ENCODE results near the gene FAM240B.
A peak's percentile ranks its signal among the peaks of the same experiment; 100 is the strongest.

The FAM240B gene

DNA sequence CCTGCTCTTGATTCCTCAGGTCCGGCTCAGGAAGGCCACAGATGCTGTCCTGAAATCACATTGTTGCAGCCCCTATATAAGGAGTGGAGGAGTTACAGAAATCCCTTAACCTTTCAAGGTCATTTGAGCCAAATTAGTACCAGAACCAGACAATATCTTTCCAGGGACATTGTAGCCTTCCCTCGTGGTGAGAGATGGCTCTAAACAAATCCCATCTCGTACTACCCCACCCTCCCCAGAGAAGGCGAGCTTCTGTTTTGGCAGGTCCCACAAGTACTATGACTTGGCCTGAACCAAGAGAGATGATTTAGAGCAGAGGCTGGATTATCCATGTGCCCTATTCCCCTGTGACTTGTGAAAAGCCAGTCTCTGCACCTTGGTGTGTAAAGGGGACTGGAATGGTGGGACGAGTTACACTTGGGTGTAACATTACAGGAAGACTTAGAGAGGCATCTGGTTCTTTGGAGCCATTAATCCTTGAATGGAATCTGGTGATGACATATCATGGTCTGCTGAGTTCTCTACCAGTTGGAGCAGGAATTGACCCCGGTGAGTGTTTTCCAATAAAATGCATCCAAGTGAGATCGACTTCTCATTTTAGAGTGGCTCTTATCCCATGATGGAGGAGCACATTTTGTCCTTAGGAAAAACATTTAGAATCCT, at the start of gene FAM240B:
FAM240B (minus strand) TSS at position 51 of the 663 bp plus-strand sequence. CDS start 16,134 bp downstream, outside the sequence.
- DNase-seq: no peak
- in situ Hi-C loops (cut with MboI; ENCODE audit: low pct_unique_long_range_greater_than_20kb, low sequenced_read_pairs): no loop called here

DNA sequence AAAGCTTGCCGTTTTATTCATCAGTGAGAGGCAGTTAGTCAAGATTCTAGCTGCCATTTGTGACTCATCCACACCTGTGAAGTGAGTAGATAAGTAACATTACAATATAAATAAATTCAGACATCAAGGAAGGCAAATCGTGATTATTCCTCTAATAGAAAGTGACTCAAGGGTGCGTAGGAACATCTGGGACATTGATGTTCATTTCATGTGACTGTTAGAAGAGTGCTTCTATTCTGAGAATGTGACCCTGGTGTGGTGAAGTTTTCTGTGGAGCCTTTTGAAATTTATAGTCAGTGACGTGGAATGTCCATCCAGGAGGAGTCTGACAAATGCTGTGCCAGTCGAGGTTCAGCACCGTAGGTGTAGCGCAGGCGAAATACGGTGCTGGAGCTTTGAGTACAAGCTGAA, 48.4 kb upstream of the FAM240B start:
- in situ Hi-C loops (cut with MboI; ENCODE audit: low pct_unique_long_range_greater_than_20kb, low sequenced_read_pairs): no loop called here
- no peak for DNase-seq

DNA sequence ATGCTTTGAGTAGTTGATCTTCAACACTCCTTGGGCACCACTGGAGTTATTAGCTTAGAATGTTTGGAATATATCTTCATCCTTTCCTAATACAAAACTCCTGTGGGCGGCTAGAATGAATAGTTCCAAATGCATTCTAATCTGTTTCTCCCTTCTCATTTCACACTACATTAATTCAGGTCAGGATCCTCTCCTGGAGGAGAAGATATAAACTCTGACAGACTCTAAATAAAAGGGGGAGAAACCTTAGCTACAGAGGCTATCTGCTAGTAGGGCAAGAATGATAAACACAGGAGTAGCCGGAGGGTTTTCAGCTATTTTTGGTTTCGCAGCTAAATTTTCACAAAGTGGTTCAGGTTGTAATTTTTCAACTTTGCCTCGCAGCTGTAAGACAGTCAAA, 45.2 kb upstream of the FAM240B start:
- in situ Hi-C loops (cut with MboI; ENCODE audit: low pct_unique_long_range_greater_than_20kb, low sequenced_read_pairs): no loop called here
- DNase-seq: no peak

DNA sequence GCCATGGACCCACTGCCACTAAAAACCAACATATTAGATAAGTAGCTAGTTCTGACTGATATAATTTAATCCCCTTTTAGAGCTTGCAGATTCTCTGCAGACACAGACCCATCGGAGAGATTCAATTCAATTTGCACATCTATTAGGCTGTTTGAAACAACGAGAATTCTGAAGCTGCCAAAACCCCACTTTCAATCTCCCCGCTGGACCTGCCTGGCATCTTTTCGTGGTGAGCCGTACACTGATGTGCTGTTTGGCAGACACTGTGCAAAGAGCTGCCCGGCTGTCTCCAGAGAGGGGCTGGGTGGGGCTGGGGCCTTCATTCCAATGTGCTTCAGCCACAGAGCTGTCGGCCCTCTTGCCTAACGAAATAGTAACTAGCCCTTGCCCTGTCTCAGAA, 42.1 kb upstream of the FAM240B start:
- no peak for DNase-seq
- in situ Hi-C loops (cut with MboI; ENCODE audit: low pct_unique_long_range_greater_than_20kb, low sequenced_read_pairs): no loop called here

DNA sequence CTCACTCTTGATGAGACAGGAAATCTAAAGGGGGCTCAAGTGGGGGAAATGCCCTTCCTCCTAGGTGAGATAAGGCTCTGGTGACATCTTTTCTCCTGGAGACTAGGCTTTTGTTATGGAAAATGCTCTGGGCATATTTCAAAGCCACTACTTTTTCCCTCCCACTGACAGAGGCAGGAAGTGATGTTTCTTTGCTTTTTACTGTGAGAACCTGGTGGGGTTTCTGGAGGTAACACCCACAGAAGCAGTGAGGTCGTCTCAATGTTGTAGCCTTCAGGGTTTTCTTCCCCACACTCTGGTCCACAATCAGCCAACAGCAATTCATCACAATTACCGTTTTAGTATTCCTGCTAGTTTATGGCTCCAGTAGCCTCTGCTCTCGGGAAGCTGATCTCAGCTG, 41.4 kb upstream of the FAM240B start:
- in situ Hi-C loops (cut with MboI; ENCODE audit: low pct_unique_long_range_greater_than_20kb, low sequenced_read_pairs): no loop called here
- DNase-seq: no peak

DNA sequence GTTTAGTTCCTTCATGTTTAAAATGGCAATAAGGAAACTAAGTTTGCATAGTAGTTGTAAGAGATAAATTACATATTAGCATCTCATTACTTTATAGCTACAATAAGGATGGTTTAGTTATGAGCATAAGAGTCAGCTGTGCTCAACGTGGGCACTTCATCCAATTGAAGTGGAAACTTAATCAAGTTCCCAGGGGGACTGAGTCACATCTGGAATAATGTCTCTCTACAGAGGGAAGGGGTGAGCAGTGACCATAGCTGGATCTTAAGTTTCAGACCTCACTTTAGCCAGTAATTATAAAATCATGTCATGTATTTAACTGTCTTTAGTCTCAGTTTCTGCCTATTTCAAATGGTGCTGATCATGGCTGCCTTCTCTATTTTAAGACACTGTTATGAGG, 36.8 kb upstream of the FAM240B start:
- no peak for DNase-seq

DNA sequence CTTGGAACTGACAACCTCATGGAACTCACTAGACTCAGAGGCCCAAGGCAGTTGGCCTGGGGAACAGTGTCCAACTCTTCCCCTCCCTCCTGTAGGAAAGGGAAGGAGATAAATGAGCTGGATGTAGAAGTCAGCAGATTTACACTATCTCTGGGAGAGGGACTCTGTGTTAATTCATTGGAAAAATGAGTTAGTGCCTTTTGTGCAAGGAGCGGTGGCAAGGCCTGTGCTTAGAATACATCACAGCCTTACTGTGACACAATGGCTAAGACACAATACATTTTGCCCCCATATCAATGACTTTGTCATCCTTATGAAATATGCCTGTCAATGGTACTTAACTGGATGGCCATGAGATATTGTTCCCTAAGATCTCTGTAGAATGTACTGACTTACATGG, 28.0 kb upstream of the FAM240B start:
- in situ Hi-C loops (cut with MboI; ENCODE audit: low pct_unique_long_range_greater_than_20kb, low sequenced_read_pairs): no loop called here
- DNase-seq: no peak

More for the DNA sequence above, 36.8 kb upstream of the FAM240B start:
- in situ Hi-C loops (cut with MboI; ENCODE audit: low pct_unique_long_range_greater_than_20kb, low sequenced_read_pairs): no loop called here

DNA sequence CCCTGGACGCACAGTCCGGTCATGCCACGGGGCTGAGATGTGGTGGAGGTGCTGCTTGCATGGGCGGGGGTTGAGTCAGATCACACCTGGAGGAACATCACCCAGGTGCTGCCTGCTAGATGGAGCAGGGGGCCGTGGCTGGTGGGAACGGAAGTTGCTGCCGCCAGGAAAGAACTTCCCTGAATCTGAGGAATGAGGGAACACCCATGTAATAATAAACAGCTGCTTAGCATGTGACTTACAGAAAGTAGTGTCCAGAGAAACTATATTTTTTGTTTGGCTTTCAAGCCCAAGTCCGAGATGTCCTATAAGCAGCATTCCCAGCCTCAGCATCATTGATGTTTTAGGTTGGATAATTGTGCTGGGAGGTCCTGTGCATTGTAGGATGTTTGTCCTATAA, 27.1 kb upstream of the FAM240B start:
- in situ Hi-C loops (cut with MboI; ENCODE audit: low pct_unique_long_range_greater_than_20kb, low sequenced_read_pairs): no loop called here
- DNase-seq: no peak

DNA sequence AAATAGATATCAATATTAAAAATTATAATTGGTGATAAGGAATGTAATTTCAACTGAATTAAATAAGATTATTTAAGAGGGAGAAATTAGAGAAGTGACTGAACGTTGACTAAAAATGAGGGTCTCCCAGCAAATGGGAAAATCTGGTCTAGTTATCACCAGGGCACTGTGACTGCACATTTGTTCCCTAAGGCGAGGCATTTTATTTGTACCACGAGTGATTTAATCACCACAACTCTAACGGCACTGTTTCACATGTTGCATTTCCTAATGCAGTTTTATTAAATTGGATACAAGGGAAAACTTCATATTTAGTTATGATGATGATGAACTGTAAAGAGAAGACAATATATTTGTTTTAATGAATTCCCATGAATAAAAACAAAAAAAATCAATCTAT, 26.4 kb upstream of the FAM240B start:
- in situ Hi-C loops (cut with MboI; ENCODE audit: low pct_unique_long_range_greater_than_20kb, low sequenced_read_pairs): no loop called here
- no peak for DNase-seq

DNA sequence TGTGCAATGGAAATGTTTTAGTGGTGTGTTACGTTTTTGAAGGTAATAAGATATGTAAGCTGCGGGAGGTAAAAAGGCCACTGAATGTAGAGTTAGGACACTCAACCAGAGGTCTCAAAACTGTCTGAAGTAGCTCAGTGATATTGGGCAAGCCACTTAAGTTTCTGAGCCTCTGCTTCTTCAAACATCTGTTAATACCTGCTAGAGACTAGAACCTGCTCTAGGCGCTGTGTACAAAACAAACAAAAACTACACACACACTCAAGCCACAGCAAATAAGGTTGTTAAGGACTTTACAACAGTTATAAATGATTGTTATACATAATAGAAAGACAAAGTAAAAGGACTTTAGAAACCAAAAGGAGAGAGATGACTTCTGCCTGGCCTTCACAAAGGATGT, 24.6 kb upstream of the FAM240B start:
- no peak for DNase-seq
- in situ Hi-C loops (cut with MboI; ENCODE audit: low pct_unique_long_range_greater_than_20kb, low sequenced_read_pairs): no loop called here

DNA sequence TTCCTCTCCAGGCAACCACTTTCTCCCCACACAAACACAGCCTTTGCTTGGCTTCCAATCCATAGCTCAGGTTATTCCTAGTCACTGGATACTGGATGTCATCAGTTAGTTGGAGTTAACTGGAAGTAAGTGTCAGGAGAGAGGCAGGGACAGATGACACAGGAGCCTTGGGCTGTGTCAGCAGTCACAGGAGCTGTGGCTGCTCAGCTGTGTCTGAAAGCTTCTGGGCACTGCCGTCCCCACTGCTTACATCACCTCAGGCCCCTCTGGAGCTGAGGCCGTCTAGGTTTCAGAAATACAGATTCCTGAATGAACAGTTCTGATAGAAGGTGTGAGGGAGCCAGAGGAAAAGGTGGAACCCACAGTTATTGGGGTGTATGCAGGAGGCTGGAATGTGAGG, 17.3 kb upstream of the FAM240B start:
- in situ Hi-C loops (cut with MboI; ENCODE audit: low pct_unique_long_range_greater_than_20kb, low sequenced_read_pairs): no loop called here
- DNase-seq: no peak

DNA sequence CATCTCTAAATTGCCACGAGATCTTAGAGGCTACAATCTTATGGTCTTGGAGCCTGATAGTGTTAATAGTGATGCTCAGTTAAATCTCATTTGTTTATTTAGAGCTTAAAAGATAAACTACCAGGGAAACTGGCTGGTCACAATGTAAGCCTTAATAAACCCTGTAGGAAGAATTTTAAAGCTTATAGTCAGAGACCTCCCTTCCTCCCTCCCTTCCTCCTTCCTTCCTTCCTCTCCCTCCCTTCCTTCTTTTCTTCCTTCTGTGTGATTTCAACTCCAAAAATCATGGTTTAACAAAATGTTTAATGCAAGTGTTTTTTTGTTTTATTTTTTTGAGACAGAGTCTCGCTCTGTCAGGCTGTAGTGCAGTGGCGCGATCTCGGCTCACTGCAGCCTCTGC, 14.9 kb upstream of the FAM240B start:
- in situ Hi-C loops (cut with MboI; ENCODE audit: low pct_unique_long_range_greater_than_20kb, low sequenced_read_pairs): no loop called here
- no peak for DNase-seq

DNA sequence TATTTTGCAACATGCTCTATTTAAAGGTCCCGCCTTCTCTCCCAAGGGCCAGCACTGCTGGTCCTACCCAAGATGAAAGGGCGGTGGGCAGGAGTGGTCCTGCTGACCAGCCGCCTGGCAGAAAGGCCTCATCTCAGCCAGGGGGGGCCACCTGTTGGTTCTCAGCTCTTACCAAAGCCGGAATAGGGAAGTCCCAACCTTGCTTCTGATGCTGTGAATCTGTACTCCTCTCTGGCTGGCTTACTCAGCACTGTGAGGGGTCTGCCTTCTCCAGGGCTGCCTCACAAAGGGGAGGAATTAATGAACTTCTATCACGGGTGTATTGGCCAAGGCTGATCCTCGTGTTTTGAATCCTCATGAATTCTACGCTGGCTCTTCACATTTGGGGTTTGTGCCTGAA, 13.6 kb upstream of the FAM240B start:
- DNase-seq: no peak
- in situ Hi-C loops (cut with MboI; ENCODE audit: low pct_unique_long_range_greater_than_20kb, low sequenced_read_pairs): no loop called here

DNA sequence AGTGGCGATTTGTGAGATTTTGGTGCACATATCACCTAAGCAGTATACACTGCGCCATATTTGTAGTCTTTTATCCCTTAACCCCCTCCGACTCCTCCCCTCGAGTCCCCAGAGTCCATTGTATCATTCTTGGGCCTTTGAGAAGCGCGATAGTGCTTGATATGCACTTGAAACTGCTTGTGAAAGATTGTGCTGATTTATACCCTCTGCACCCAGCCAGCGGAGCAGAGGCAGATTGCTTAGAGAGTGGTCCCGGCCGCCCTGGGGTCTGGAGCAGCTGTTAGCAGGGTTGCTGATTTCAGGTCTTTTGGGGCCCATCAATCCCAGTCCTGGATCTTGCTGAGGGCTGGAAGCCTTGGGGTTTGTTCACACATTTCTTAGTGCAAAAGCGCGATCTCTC, 13.0 kb upstream of the FAM240B start:
- no peak for DNase-seq
- in situ Hi-C loops (cut with MboI; ENCODE audit: low pct_unique_long_range_greater_than_20kb, low sequenced_read_pairs): no loop called here

DNA sequence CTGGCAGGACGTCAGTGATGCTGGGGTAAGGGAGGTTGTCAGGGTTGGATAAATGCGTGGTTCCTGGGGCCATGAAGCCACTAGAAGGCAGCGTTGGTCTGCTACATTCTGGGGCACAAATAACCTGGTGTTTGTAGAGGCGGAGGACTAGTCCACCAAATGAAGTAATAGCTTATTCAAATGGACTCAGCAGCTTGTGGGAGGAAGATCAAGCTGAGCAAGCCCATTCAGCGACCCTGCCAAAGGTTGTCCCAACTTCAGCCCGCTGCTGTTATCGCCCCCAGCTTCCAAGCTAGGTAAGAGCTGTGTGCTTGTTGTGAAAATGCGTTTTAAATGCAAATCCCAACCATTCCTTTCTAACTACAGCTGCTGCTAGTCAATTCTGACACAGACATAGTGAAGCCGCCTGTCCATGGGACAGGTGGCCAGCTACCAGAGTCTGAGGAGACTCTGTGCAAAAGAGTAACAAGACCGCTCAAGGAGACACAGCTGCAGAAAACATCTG, 7.6 kb upstream of the FAM240B start:
- in situ Hi-C loops (cut with MboI; ENCODE audit: low pct_unique_long_range_greater_than_20kb, low sequenced_read_pairs): no loop called here
- no peak for DNase-seq

DNA sequence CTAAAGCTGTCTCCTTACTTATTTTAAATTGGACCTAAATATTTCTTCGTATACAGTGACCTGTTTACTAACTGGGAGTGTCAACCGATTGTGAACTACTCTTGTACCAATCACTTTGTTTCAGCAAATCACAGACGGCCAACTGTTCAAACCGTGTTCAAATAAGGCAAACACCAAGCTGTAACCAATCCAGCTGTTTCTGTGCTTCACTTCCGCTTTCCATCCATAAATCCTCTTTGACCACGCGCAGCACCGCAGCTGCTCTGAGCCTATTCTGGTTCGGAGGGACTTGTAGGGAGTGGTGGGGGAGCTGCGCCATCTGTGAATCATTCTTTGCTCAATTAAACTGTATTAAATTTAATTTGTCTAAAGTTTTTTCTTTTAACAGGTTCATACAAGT, 4.8 kb upstream of the FAM240B start:
- in situ Hi-C loops (cut with MboI; ENCODE audit: low pct_unique_long_range_greater_than_20kb, low sequenced_read_pairs): no loop called here

DNA sequence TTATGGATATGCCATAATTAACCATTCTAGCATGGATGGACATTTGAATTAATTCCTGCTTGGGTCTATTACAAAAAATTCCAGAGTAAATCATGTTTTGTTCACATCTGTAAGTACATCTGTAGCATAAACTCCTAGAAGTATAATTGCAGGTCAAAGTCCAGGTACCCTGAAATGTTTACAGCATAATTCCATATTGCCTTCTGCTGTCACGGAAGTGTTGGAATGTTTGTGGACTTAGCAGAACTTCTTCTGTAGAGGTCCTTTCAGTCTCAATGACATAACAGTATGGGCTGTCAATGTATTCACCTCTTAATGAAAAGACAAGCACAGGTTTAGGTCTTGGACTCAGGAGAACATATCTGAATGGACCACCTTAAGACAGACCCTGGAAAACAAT, 1.8 kb downstream of the FAM240B start:
- no peak for DNase-seq
- in situ Hi-C loops (cut with MboI; ENCODE audit: low pct_unique_long_range_greater_than_20kb, low sequenced_read_pairs): no loop called here

More for the DNA sequence above, 4.8 kb upstream of the FAM240B start:
- DNase-seq: peak; percentile 32

DNA sequence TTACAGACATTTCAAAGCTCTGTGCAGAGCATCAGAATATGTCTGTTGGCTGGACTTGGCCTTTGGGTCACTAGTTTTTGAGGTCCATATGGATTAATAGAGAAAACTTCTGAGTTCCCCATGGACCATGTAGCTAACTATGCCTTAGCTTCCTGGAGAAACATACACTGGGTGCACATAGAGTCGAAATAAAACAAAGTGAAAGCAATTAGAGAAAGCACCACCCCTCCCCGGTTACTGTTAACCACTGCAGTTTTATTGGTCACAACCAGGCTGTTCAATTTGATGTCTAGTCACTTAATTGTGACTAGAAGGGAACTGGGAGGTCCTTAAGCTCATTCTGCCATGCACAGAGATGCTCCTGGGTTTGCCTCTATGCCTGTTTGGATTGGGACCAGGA, 4.2 kb downstream of the FAM240B start:
- DNase-seq: no peak
- in situ Hi-C loops (cut with MboI; ENCODE audit: low pct_unique_long_range_greater_than_20kb, low sequenced_read_pairs): no loop called here

DNA sequence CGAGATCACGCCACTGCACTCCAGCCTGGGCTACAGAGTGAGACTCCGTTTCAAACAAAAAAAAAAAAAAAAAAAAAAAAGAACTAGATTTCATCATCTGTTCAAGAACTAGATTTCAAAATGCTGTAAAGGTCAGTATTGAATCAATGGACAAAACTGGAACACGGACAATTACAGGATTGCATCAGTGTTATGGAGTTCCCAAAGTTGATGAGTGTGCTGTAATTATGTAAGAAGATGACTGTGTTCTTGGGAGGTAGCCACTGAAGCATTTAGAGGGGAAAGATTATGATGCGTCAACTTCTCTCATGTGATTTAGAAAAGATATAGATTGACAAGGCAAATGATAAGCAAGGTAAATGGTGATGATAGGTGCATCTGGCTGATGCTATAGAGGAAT, 6.5 kb downstream of the FAM240B start:
- in situ Hi-C loops (cut with MboI; ENCODE audit: low pct_unique_long_range_greater_than_20kb, low sequenced_read_pairs): no loop called here
- no peak for DNase-seq

DNA sequence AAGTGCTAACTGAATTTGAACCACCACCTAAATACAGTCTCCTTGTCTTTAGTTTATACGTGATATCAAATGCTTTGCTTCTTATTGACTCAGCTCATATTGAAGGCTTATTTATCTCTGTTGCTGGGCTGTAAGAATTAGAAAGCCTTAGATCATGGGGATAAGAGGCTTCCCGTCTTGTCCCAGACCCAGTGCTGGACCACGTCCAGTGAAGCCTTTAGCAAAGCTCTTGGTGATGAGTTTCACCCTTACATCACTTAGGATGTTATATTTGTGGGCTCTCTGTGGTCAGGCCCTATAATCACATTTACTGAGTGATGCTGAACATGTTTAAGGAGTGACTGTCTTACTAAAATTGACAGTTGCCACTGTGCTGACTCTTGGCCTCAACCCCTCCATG, 11.2 kb downstream of the FAM240B start:
- in situ Hi-C loops (cut with MboI; ENCODE audit: low pct_unique_long_range_greater_than_20kb, low sequenced_read_pairs): no loop called here
- DNase-seq: no peak

DNA sequence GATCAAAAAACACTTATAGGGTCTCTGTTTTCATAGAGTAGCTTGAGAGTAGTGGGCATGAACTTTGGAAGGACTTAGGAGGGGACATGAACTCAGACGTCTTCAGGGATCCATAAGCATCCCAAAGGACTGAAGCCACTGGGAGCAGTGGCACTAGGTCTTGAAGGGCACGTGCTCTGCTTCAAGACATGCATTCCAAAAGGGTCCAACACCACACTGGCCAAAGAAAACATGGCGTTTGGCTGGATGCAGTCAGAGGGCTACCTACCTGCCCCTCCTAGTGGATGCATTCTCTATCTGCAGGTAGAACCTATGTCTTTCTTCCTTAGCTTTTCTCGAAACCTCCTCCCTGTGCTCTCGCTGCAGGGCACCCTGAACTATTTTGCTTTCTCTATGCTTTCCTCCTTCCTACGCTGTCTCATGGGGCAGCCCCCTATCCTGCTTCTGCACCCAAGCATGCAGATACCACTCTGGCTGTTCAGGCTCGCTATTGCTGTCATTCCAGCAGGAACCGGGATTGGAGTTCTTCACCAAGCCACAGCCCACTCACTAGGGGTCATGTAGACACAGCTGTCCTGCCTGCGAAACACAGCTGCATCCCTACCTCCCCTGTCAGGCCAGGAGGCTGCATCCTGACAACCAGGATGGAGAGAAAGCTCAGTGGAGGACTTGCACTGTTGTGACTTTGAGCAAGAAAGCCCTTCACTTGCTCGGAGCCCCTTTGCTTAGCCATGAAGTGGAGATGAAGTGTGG, 11.9 kb downstream of the FAM240B start:
- in situ Hi-C loops (cut with MboI; ENCODE audit: low pct_unique_long_range_greater_than_20kb, low sequenced_read_pairs): no loop called here
- peak; percentile 15 for DNase-seq

All from KBM-7 (cell line).